ENCODE data around the gene VPS4A.

- TF ChIP-seq CTCF (IDR thresholded peaks at IDR 0.05): no peak
- TF ChIP-seq EZH2 (IDR thresholded peaks at IDR 0.05): no peak
These were observed 17.7 kb upstream of the VPS4A start for GRCh38 chr16:69293401-69293800.
